Measurements from ENCODE around the gene CMTM7.
"Not testable (repeated sequence)": the region's sequence is repeated elsewhere in the genome, so short reads cannot be mapped to it uniquely, and the experiment has no call there.

Gene CMTM7

GRCh38 chr3:32383136-32383711, 8.4 kb upstream of the CMTM7 start:
- no peak for DNase-seq

GRCh38 chr3:32384938-32385337, 6.7 kb upstream of the CMTM7 start:
- DNase-seq = no peak

GRCh38 chr3:32387512-32387911, 4.1 kb upstream of the CMTM7 start:
- no peak for DNase-seq

GRCh38 chr3:32389577-32389976, 2.1 kb upstream of the CMTM7 start:
- DNase-seq = not testable (repeated sequence)

- no peak for DNase-seq
Observed at GRCh38 chr3:32392536-32393302, 1.1 kb downstream of the CMTM7 start.

GRCh38 chr3:32395496-32395895, 3.8 kb downstream of the CMTM7 start:
- DNase-seq = no peak

GRCh38 chr3:32397941-32398340, 6.3 kb downstream of the CMTM7 start:
- DNase-seq = no peak

GRCh38 chr3:32398531-32398930, 6.9 kb downstream of the CMTM7 start:
- no peak for DNase-seq

GRCh38 chr3:32399030-32399620, 7.5 kb downstream of the CMTM7 start:
- DNase-seq = no peak

- DNase-seq = no peak
Observed at GRCh38 chr3:32401126-32401525, 9.5 kb downstream of the CMTM7 start.

- DNase-seq = peak; percentile 47
Observed at GRCh38 chr3:32401556-32402081, 10.0 kb downstream of the CMTM7 start.

- DNase-seq = peak; percentile 50
Observed at GRCh38 chr3:32403663-32404062, 12.0 kb downstream of the CMTM7 start.

GRCh38 chr3:32404714-32405113, 13.1 kb downstream of the CMTM7 start:
- DNase-seq = no peak

- no peak for DNase-seq
Observed at GRCh38 chr3:32405155-32405554, 13.5 kb downstream of the CMTM7 start.

- DNase-seq = no peak
Observed at GRCh38 chr3:32405711-32406323, 14.2 kb downstream of the CMTM7 start.

- no peak for DNase-seq
Observed at GRCh38 chr3:32406486-32407408, 15.1 kb downstream of the CMTM7 start.

- no peak for DNase-seq
Observed at GRCh38 chr3:32410367-32411246, 19.0 kb downstream of the CMTM7 start.

- no peak for DNase-seq
Observed at GRCh38 chr3:32411442-32411841, 19.8 kb downstream of the CMTM7 start.

GRCh38 chr3:32412887-32413286, 21.2 kb downstream of the CMTM7 start:
- DNase-seq = no peak

GRCh38 chr3:32413845-32414521, 22.3 kb downstream of the CMTM7 start:
- DNase-seq = no peak
